Measurements from ENCODE around the gene FDXR.

The FDXR gene

GRCh38 chr17:74855323-74855722 is 17.5 kb downstream of the FDXR start:
- no peak for DNase-seq

GRCh38 chr17:74854792-74855191 is 18.0 kb downstream of the FDXR start:
- DNase-seq, result no peak

GRCh38 chr17:74853669-74854068 is 19.1 kb downstream of the FDXR start:
- no peak for DNase-seq

GRCh38 chr17:74853048-74853397 is 19.8 kb downstream of the FDXR start:
- DNase-seq, result no peak

- peak; percentile 63 for DNase-seq
Observed at GRCh38 chr17:74852237-74853047, 20.4 kb downstream of the FDXR start.

- DNase-seq, result no peak
Observed at GRCh38 chr17:74851612-74852236, 21.1 kb downstream of the FDXR start.

GRCh38 chr17:74850914-74851313 is 21.9 kb downstream of the FDXR start:
- no peak for DNase-seq

GRCh38 chr17:74850310-74850709 is 22.5 kb downstream of the FDXR start:
- no peak for DNase-seq

- DNase-seq, result no peak
Observed at GRCh38 chr17:74848656-74849399, 24.0 kb downstream of the FDXR start.

GRCh38 chr17:74846621-74847020 is 26.2 kb downstream of the FDXR start:
- DNase-seq, result no peak

- no peak for DNase-seq
Observed at GRCh38 chr17:74843352-74843627, 29.5 kb downstream of the FDXR start.

- no peak for DNase-seq
Observed at GRCh38 chr17:74842599-74843351, 30.0 kb downstream of the FDXR start.

- DNase-seq, result no peak
Observed at GRCh38 chr17:74842146-74842598, 30.6 kb downstream of the FDXR start.

GRCh38 chr17:74840989-74841666 is 31.7 kb downstream of the FDXR start:
- no peak for DNase-seq

- no peak for DNase-seq
Observed at GRCh38 chr17:74839990-74840852, 32.6 kb downstream of the FDXR start.

- no peak for DNase-seq
Observed at GRCh38 chr17:74838274-74838673, 34.5 kb downstream of the FDXR start.

GRCh38 chr17:74836691-74837467 is 35.9 kb downstream of the FDXR start:
- DNase-seq, result no peak

- DNase-seq, result no peak
Observed at GRCh38 chr17:74836191-74836590, 36.6 kb downstream of the FDXR start.

- DNase-seq, result no peak
Observed at GRCh38 chr17:74833501-74834377, 39.1 kb downstream of the FDXR start.

GRCh38 chr17:74832421-74832820 is 40.4 kb downstream of the FDXR start:
- DNase-seq, result no peak

All from central memory CD4-positive, alpha-beta T cell (primary cell).